Loucy (cell line): ENCODE measurements around the gene ZRANB1.

ENCODE experiments used
- CTCF ChIP-seq: fragments of 200-600 bp; sonication (generic); conservative IDR thresholded peaks from 2 replicates; pipeline ENCODE4 v1.5.1; 2014; ENCODE audit warnings: mild to moderate bottlenecking, antibody characterized with exemption, low read length
- EZH2phosphoT487 ChIP-seq: fragments of 200-600 bp; IDR thresholded peaks from 2 replicates; pipeline ENCODE4 v1.6.1; 2018; ENCODE audit warnings: antibody characterized with exemption, mild to moderate bottlenecking, moderate library complexity, borderline replicate concordance

- TF ChIP-seq CTCF = no peak
- TF ChIP-seq EZH2phosphoT487 = no peak
These were observed 3.1 kb downstream of the ZRANB1 start for GRCh38 chr10:124944982-124945381.
